ENCODE data around the gene RAB20. TPM values are rescaled to one million over a fixed set of nuclear protein-coding genes. Genes with fewer than 3 reads are reported as not detected.
"Not testable (repeated sequence)": the region's sequence is repeated elsewhere in the genome, so short reads cannot be mapped to it uniquely, and the experiment has no call there.

RAB20 gene
- total RNA-seq, 1 donor from 2014 or later, result 12.6 TPM

DNA sequence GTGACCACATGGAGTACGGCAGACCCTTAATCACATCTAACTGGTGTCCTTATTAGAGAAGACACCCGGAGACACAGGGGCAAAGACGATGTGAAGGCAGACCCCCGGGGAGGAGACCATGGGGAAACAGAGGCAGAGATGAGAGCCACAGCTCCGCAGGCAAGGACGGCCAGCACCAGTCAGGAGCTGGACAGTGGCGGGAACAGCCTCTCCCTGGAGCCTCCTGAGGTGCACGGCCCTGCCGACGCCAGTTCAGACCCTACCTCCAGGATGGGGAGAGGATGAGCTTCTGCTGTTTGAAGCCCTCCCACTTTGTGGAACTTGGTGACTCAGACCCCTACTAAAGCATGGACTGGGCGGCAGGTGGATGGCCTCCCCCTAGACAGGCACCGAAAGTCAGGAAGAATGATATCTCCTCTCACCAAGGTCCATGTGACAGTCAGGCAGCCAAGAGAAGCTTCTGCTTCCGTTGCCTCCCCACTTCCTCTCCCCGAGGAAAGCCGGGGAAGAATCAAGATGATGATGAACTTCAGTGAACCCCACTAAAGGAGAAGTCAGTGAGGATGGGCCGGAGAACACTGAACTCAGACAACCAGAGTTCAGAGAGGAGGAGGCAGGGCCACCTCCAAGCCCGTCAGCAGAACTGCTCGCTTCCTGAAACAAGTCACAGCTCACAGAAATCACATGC is 25.4 kb downstream of the RAB20 start:
- peak; percentile 87 for DNase-seq (ENCODE audit: low spot score)
- intact Hi-C loops (cut with DNase I), result no loop called here

- intact Hi-C loops (cut with DNase I), result no loop called here
- no peak for DNase-seq (ENCODE audit: low spot score)
Observed at GRCh38 chr13:110535526-110535925, 26.0 kb downstream of the RAB20 start.

GRCh38 chr13:110533771-110534670 is 27.5 kb downstream of the RAB20 start:
- intact Hi-C loops (cut with DNase I), result no loop called here

DNA sequence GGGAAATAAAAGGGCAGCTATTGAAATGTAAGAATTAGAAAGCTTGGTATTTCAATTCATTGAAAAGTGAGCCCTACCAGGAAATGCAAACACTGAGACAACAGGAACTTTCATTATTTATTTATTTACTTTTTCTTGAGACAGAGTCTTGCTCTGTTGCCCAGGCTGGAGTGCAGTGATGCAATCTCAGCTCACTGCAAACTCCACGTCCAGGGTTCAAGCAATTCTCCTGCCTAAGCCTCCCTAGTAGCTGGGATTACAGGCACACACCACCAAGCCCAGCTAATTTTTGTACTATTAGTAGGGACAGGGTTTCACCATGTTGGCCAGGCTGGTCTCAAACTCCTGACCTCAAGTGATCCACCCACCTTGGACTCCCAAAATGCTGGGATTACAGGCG is 29.3 kb downstream of the RAB20 start:
- intact Hi-C loops (cut with DNase I); DNase-seq (ENCODE audit: low spot score): not testable (repeated sequence)

More at GRCh38 chr13:110533771-110534670, 27.5 kb downstream of the RAB20 start:
- no peak for DNase-seq (ENCODE audit: low spot score)

DNA sequence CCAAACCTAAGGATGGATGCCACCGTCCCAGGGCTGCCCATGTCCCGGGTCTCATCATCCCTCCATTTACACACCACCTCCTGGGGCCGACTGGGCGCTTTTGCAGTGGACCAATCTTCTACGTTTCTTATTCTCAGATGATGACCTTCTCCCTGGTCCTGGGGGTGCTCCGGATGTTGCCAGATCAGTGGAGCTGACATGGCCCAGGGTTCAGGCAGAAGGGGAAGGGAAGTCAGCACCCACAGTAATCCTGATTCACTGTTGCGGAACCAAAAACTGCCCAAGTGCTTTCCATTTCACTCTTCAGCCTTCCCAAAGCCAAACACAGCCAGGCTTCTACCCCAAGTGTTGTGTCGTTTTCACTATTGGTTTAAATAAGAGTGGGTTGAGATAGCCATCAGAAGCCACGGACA is 29.8 kb downstream of the RAB20 start:
- no peak for DNase-seq (ENCODE audit: low spot score)
- intact Hi-C loops (cut with DNase I), result no loop called here

GRCh38 chr13:110531100-110531499 is 30.4 kb downstream of the RAB20 start:
- intact Hi-C loops (cut with DNase I), result no loop called here
- DNase-seq (ENCODE audit: low spot score), result no peak

DNA sequence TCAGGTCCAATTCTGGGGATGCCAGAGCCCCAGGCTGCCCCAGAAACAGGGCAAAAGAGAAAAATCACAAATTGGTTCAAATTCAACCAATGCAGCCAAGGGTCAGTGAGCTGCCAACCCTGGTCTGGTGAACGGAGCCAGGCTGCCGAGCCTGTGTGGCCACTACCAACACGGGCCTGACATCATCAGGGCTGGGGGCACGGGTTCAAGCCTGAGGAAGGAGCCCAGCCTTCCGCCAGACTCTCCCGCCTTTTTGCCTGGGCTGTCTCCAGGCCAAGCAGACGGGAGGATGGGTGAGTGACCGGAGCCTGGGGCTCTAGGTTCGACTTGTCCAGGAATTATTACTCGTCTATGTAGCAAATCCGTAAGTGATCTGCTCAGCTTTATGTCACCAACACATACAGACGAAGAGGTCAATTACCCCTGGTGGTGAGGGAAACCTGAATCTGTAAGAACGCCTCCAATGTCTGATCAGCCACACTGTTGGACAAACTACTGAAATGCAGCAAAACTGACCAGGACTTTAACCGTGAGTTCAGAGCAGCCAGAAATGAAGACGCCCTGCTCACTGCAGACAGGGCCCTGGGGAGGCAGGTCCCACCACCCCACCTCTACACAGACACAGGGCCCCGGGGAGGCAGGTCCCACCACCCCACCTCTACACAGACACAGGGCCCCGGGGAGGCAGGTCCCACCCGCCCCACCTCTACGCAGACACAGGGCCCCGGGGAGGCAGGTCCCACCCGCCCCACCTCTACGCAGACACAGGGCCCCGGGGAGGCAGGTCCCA is 31.8 kb downstream of the RAB20 start:
- DNase-seq (ENCODE audit: low spot score), result no peak
- intact Hi-C loops (cut with DNase I), result no loop called here

DNA sequence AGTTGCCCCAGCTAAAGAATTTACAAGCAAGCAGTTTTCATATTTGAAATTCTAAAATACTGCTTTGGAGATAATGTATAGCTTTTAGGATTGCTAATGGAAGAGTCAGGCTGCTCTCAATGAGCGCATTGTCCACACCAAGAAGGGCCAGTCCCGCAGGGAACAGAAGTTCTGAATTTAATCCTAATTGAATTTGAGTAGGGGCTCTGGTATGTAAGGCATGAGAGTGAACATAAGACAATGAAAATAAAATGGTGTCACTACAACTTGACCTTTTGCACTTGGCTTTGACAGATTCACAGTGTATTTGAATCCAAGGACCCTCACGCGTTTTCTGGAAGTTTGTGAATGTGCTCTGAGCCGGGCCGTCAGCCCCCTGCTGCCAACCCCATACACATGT is 32.6 kb downstream of the RAB20 start:
- intact Hi-C loops (cut with DNase I), result no loop called here
- no peak for DNase-seq (ENCODE audit: low spot score)

DNA sequence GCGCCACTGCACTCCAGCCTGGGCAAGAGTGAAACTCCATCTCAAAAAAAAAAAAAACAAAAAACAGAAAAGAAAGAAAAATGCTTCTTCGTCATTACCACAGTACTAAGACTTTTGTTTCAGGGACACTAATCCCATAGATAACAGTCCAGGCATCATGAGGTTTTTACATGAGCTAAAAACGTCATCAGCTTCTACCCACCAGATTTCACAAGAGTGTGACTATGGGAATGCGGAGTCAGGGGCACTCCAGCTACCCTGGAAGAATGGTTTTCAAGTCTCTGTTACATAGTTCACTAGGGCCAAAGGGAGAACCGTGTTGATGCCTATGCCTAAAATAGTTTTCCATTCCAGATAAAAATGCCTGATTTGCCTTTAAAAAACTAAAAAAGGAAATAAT is 33.2 kb downstream of the RAB20 start:
- intact Hi-C loops (cut with DNase I), result no loop called here
- no peak for DNase-seq (ENCODE audit: low spot score)

DNA sequence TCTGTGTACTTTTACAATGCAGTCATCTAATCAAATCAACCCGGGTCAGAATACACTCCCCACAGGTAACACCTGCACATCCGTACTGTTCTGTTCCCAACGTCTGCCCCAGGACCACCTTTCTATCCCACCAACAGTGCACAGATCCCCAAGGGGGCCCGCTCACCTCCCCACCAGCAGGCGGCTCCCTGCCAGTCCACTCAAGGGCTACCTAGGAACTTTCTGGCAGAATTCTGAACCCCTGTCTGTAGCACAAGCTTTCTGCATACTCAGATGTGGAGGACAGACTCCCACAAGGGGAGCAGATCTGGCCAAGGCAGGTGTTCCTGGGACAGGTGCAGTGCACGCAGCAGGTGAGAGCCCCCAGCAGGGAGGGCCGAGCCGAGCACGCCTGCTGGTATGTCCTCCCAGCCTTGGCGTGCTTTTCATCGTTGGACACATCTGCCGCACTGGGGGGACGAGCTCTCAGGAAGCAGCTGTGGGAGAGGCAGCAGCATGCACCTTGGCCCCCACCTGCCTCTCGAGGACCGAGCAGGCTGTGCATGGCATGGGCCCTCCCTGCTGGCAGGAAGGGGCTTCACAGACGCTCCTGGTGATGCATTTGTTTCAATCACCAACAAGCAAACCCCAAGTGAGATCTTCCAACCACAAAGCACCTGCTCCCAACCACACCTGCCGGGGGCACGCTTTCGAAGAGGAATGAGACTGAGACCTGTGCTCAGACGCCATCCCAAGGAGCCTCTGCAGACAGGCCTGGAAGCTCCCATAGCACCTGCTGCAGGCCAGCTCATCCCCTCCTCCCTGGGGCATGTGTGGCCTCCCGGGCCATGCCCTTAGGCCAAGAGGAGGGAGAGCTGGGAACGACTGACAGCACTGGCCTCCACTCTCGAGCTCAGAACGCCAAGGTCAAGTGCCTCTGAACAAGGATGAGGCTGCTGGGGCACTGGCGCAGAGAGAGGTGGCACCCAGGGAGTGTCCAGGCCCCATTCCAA is 35.9 kb downstream of the RAB20 start:
- DNase-seq (ENCODE audit: low spot score), result no peak
- intact Hi-C loops (cut with DNase I), result loop anchor here (2.0 kb wide), 1 partner anchor 17 kb away; no protein-coding TSS in a partner anchor

DNA sequence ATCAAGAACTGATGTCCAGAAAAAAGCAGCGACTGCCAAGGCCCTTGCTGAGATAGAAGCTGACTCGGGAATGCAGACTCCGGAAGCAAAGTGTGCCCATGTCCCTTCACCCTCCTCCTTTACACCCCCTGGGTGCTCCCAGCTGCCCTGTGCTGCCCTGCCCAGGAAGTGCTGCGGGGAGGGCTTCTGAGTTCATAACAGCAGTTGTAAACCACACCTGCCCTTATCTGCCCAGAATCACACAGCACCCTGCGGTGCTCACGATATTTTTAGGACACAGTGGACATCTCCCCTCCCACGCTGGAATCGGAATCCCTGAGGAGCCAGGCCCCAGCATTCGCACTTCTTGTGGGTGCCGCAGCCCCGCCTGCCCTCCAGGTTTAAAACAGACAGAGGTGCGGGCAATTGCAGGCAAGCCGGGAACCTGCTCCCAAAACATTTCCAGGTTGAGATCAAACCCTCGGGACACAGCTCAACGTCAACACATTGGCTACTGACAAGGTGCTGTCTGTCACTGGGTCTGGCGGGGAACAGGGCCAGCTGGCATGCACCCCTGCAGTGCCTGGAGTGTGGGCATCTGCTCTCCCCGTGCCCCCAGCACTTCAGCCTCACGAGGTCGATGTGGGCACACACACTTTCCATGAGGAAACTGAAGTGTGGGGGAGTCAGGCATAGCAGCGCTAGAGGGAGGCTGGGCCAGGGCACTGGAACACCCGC is 36.8 kb downstream of the RAB20 start:
- intact Hi-C loops (cut with DNase I), result loop anchor here (2.0 kb wide), 1 partner anchor 16 kb away; no protein-coding TSS in a partner anchor
- peak; percentile 85 for DNase-seq (ENCODE audit: low spot score)

DNA sequence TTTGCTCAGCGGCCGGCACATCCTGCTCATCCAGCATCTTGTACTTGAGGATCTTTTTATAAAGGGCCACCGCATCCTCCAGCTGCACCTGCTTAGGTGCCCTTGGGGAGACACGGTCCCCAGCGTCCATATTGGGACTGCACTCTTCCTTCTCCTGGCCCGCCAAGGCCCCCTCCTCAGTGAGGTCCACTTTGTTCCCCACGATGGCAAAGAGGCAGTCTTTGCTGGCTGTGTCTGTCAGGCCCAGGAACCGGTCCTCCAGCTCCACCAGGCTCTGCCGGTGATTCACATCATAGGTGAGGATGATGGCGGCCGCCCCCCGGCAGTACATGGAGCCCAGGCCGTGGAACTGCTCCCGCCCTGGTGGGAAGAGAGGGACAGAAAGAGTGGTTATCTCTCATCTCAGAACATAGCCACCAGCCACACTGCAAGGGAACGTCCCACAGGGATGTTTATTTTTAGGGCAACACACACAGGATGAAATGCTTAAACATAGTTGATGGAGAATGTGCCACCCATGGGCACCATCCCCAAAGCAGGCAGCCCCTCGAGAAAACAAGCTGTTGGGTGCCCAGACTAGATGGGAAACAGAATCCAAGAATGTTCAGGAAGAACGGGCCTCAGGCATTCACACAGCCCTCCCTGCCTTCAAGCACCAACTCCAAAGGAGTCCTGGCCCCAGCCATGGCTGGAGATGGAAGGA is 37.5 kb downstream of the RAB20 start:
- intact Hi-C loops (cut with DNase I), result loop anchor here (2.0 kb wide), 1 partner anchor 15 kb away; no protein-coding TSS in a partner anchor
- DNase-seq (ENCODE audit: low spot score), result no peak

- DNase-seq (ENCODE audit: low spot score), result no peak
- intact Hi-C loops (cut with DNase I), result no loop called here
Observed at GRCh38 chr13:110523180-110523579, 38.3 kb downstream of the RAB20 start.

DNA sequence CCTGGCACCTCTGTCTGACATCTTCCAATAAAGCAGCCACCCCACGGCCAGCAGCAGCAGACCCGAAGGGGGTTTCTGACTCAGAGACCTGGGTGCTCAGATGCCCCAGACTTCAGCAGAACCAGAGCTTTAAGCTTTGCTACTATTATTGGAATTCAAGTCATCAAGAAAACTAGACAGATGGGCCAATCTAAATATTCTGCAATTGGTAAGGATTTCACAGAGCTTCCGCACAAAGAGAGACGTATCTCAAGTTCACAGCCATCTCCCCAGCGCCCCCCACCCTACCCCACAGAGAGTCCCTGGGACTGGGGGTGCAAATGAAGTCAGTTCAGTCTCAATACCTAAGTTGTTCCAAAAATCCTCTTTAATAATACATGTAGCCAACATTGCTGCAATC is 38.8 kb downstream of the RAB20 start:
- DNase-seq (ENCODE audit: low spot score), result no peak
- intact Hi-C loops (cut with DNase I), result no loop called here

GRCh38 chr13:110521946-110522345 is 39.6 kb downstream of the RAB20 start:
- intact Hi-C loops (cut with DNase I), result no loop called here
- no peak for DNase-seq (ENCODE audit: low spot score)

DNA sequence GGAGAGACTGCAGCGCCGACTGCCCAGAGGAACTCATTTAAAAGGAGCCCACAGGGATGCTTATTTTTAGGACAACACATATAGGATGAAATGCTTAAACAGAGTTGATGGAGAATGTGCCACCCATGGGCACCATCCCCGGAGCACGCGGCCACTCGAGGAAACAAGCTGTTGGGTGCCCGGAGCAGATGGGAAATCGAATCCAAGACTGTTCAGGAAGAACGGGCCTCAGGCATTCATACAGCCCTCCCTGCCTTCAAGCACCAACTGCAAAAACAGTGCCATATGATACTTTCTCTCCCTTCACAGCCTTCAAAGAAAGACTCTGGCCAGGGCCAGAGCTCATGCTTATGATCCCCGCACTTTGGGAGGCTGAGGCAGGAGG is 40.2 kb downstream of the RAB20 start:
- intact Hi-C loops (cut with DNase I), result no loop called here
- DNase-seq (ENCODE audit: low spot score), result no peak

GRCh38 chr13:110520431-110521295 is 40.9 kb downstream of the RAB20 start:
- peak; percentile 87 for DNase-seq (ENCODE audit: low spot score)
- intact Hi-C loops (cut with DNase I), result no loop called here

All from cardiac septum (tissue), 1 donor.